ENCODE results near the gene LBP. TPM values are rescaled to one million over a fixed set of nuclear protein-coding genes. Genes with fewer than 3 reads are reported as not detected.

The LBP gene
- total and polyA plus RNA-seq, 2 of the 13 experiments (the other 11 are each of a cell fraction or from before 2014, with no cell fraction given): 0.07 to 0.20 TPM

DNA sequence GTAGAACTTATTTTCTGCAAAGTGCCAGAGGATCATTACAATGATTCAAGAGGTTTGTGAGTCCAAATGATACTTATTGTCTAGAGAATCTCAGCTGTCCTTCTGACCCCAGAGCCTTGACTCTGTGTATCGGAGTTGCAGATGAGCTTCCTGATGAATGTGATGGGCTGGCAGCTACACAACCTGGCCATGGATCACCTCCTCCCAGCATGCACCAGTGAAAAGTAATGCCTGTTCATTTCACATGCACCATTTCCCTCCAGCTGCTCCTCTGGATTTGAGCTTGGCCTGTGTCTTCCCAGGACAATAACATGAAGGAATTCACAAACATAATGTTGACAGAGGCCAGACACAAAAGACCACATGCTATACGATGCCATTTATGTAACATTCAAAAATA is 58.9 kb downstream of the LBP start:
- H3K4me1 ChIP-seq (ENCODE audit: insufficient read depth, low read length): peaks cover 14% of the 10 kb centered on the region
- BruUV-seq (replicated peaks): no TSS peak
- in situ Hi-C loops (cut with HindIII; ENCODE audit: extremely low pct_ligation_motif_present, low pct_unique_long_range_greater_than_20kb): loop anchor here (5.0 to 25.0 kb wide), 2 partner anchors 68 to 343 kb away; no protein-coding TSS in a partner anchor
- no peak overlapping the region for H3K4me2 ChIP-seq (ENCODE audit: low read depth, low read length)
- intact Hi-C loops (cut with micrococcal nuclease; ENCODE audit: unreplicated experiment): loop anchor here (5.0 kb wide), 1 partner anchor 328 kb away; no protein-coding TSS in a partner anchor
- no peak overlapping the region for H3K27ac ChIP-seq (ENCODE audit: extremely low read length, insufficient read depth, low read length)
- no peaks in the 10 kb centered on the region for H3K27me3 ChIP-seq (ENCODE audit: control insufficient read depth in 1 of 2, insufficient read depth in 2 of 2, low read length in 2 of 2)
- no peaks in the 10 kb centered on the region for H3K36me3 ChIP-seq (replicated peaks in 1 of 2; ENCODE audit: control insufficient read depth in 1 of 2, insufficient read depth in 2 of 2, low read length in 2 of 2)
- no peak overlapping the region for H3K9ac ChIP-seq (ENCODE audit: insufficient read depth, low read depth, low read length)
- no peak overlapping the region for H2AFZ ChIP-seq (ENCODE audit: low read length)
- POLR2A ChIA-PET: no interaction called here
- H4K20me1 ChIP-seq (ENCODE audit: insufficient read depth, low read length): no peaks in the 10 kb centered on the region
- H3K9me3 ChIP-seq (ENCODE audit: low read length): no peaks in the 10 kb centered on the region
- no peak for ATAC-seq
- no peak for DNase-seq (ENCODE audit: low spot score)
- 69% methylated on average over 2 of the region's 2 CpGs for WGBS (ENCODE audit: low lambda C conversion rate)
- no peak for FAIRE-seq
- H3K79me2 ChIP-seq (ENCODE audit: insufficient read depth, low read length): no peaks in the 10 kb centered on the region
- TF ChIP-seq ZNF432 (CRISPR knock-in tag; IDR thresholded peaks at IDR 0.05; ENCODE audit: borderline replicate concordance) (no peak), ZNF143 (CRISPR knock-in tag; IDR thresholded peaks at IDR 0.05) (peak; percentile 71), FOXM1 (CRISPR knock-in tag; IDR thresholded peaks at IDR 0.05) (no peak), KDM1A (CRISPR knock-in tag; IDR thresholded peaks at IDR 0.05) (no peak), MXI1 (IDR thresholded peaks at IDR 0.05; ENCODE audit: borderline replicate concordance, low read depth, low read length) (no peak), MXD1 (CRISPR knock-in tag; IDR thresholded peaks at IDR 0.05) (no peak), ZNF225 (CRISPR knock-in tag; IDR thresholded peaks at IDR 0.05) (no peak)
- TF ChIP-seq, protein P1, sequence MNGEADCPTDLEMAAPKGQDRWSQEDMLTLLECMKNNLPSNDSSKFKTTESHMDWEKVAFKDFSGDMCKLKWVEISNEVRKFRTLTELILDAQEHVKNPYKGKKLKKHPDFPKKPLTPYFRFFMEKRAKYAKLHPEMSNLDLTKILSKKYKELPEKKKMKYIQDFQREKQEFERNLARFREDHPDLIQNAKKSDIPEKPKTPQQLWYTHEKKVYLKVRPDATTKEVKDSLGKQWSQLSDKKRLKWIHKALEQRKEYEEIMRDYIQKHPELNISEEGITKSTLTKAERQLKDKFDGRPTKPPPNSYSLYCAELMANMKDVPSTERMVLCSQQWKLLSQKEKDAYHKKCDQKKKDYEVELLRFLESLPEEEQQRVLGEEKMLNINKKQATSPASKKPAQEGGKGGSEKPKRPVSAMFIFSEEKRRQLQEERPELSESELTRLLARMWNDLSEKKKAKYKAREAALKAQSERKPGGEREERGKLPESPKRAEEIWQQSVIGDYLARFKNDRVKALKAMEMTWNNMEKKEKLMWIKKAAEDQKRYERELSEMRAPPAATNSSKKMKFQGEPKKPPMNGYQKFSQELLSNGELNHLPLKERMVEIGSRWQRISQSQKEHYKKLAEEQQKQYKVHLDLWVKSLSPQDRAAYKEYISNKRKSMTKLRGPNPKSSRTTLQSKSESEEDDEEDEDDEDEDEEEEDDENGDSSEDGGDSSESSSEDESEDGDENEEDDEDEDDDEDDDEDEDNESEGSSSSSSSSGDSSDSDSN (CRISPR knock-in tag; IDR thresholded peaks at IDR 0.05): no peak
- H3K4me3 ChIP-seq (replicated peaks in 1 of 3; ENCODE audit: insufficient read depth in 1 of 3, low read depth in 2 of 3, low read length in 3 of 3): no peak overlapping the region
- CTCF ChIA-PET (ENCODE audit: low intra/inter-chr PET ratio, low total read pairs): no interaction called here
